Transverse colon (tissue), 4 donors: ENCODE measurements around the gene DNAJB11. TPM values are rescaled to one million over a fixed set of nuclear protein-coding genes. Genes with fewer than 3 reads are reported as not detected.

ENCODE experiments used
- DNase-seq: peaks from one replicate; pipeline ENCODE4 v3.0.0-alpha.2; 2019
- H3K27ac ChIP-seq, 4 donors: fragments of 200-600 bp; sonication (generic); 2 replicates each; pipeline ENCODE4 v1.5.1; 2016 to 2018; ENCODE audit warnings: inconsistent platforms in 4 of 4
- H3K27me3 ChIP-seq: fragments of 200-600 bp; sonication (generic); 2 replicates; pipeline ENCODE4 v1.5.1; 2017; ENCODE audit warnings: inconsistent platforms
- H3K36me3 ChIP-seq, 4 donors: fragments of 200-600 bp; sonication (generic); 2 replicates each; pipeline ENCODE4 v1.5.1; 2017 to 2019; ENCODE audit warnings: inconsistent platforms in 4 of 4
- H3K4me1 ChIP-seq, 4 donors: fragments of 200-600 bp; sonication (generic); 2 replicates each; pipeline ENCODE4 v1.5.1; 2017 to 2020; ENCODE audit warnings: inconsistent platforms in 4 of 4
- H3K4me3 ChIP-seq, 4 donors: fragments of 200-600 bp; sonication (generic); 1 replicate in 1 of 4; 2 replicates in 3 of 4; pipeline versions ENCODE4 v1.5.1 to v1.6.1; 2017 to 2019; ENCODE audit warnings: inconsistent platforms in 4 of 4
- H3K9me3 ChIP-seq, 2 donors: fragments of 200-600 bp; sonication (generic); 2 replicates each; pipeline ENCODE4 v1.5.1; 2017 to 2019; ENCODE audit warnings: inconsistent platforms in 2 of 2
- CTCF ChIP-seq, 5 experiments: fragments of 200-600 bp in 3 of 5; fragments of 450-650 bp in 2 of 5; sonication (generic) in 3 of 5; IDR thresholded peaks; 1 replicate in 2 of 5; 2 replicates in 3 of 5; pipeline ENCODE4 v1.5.1; 2016 to 2017; ENCODE audit warnings: antibody characterized with exemption in 5 of 5, inconsistent platforms in 3 of 5, mild to moderate bottlenecking in 2 of 5, moderate library complexity in 1 of 5
- EP300 ChIP-seq: sonication (generic); formaldehyde crosslinking; IDR thresholded peaks from one replicate; pipeline ENCODE4 v1.6.1; 2017; ENCODE audit warnings: antibody characterized with exemption, low read depth
- POLR2A ChIP-seq: fragments of 450-650 bp; IDR thresholded peaks from one replicate; pipeline ENCODE4 v1.6.1; 2016; ENCODE audit warnings: antibody characterized with exemption, mild to moderate bottlenecking, moderate library complexity
- POLR2AphosphoS5 ChIP-seq, 3 donors: sonication (generic); formaldehyde crosslinking; IDR thresholded peaks; one replicate each; pipeline ENCODE4 v1.6.1; 2016; ENCODE audit warnings: antibody characterized with exemption in 3 of 3
- WGBS, 2 donors: methylation state at CpG; one replicate each; pipeline ENCODE4 v1.1.5; 2018; ENCODE audit warnings: low coverage in 1 of 2; 5-methylcytosine and 5-hydroxymethylcytosine counted together
- in situ Hi-C, 4 donors: fragments of 200-750 bp; cut with MboI; loops; one replicate each; pipeline versions ENCODE4 v1.15.0 to v1.15.1; 2017; ENCODE audit warnings: low sequenced_read_pairs in 3 of 4, low pct_ligation_motif_present in 1 of 4, low pct_unique_long_range_greater_than_20kb in 1 of 4
- intact Hi-C: fragments of 100-400 bp; cut with DNase I; formaldehyde crosslinking; loops from one replicate; pipeline ENCODE4 v1.15.1; 2023; ENCODE audit warnings: low total_unique reads
- total RNA-seq, 4 donors: library from RNA; depleted of rRNA; stranded (reverse); fragments of >200 nt; gene quantifications; one replicate each; pipeline ENCODE4 v1.1.0, GENCODE V29; 2016

The DNAJB11 gene
- total RNA-seq, 4 donors from 2014 or later, result 15.7 to 50.0 (median 29.4) TPM

GRCh38 chr3:186598794-186599141 lies 28.2 kb downstream of the DNAJB11 start:
- H3K9me3 ChIP-seq, result no peaks in the 10 kb centered on the region
- in situ Hi-C loops, result no loop called here
- no peak overlapping the region for H3K27ac ChIP-seq

GRCh38 chr3:186599142-186599784 lies 28.7 kb downstream of the DNAJB11 start:
- H3K4me1 ChIP-seq, result peaks cover 0 to 4% (median 0%) of the 10 kb centered on the region in 4 donors
- 52 to 55% methylated on average over 8 to 12 of the region's 12 CpGs for WGBS, 2 donors
- H3K27ac ChIP-seq, result no peak overlapping the region
- no peaks in the 10 kb centered on the region for H3K36me3 ChIP-seq
- no peaks in the 10 kb centered on the region for H3K9me3 ChIP-seq
- TF ChIP-seq POLR2AphosphoS5 (IDR thresholded peaks at IDR 0.05) (no peak), CTCF (IDR thresholded peaks at IDR 0.05) (no peak), EP300 (no peak), POLR2A (no peak)
- no peaks in the 10 kb centered on the region for H3K27me3 ChIP-seq
- in situ Hi-C loops (no loop called here), intact Hi-C loops (no loop called here)
- no peak for DNase-seq
- no peak overlapping the region for H3K4me3 ChIP-seq

More at GRCh38 chr3:186598794-186599141, 28.2 kb downstream of the DNAJB11 start:
- 67 to 87% methylated on average over 1 to 4 of the region's 4 CpGs for WGBS, 2 donors
- TF ChIP-seq POLR2AphosphoS5 (IDR thresholded peaks at IDR 0.05) (no peak), CTCF (IDR thresholded peaks at IDR 0.05) (no peak), EP300 (no peak), POLR2A (no peak)
- no peaks in the 10 kb centered on the region for H3K36me3 ChIP-seq
- no peak for DNase-seq
- no peak overlapping the region for H3K4me3 ChIP-seq
- H3K4me1 ChIP-seq, result peaks cover 0 to 4% (median 0%) of the 10 kb centered on the region in 4 donors
- intact Hi-C loops, result no loop called here
- H3K27me3 ChIP-seq, result no peaks in the 10 kb centered on the region

GRCh38 chr3:186599785-186600166 lies 29.3 kb downstream of the DNAJB11 start:
- DNase-seq, result no peak
- Histone ChIP-seq H3K9me3 (no peaks in the 10 kb centered on the region), H3K4me1 (peaks cover 0 to 4% (median 0%) of the 10 kb centered on the region in 4 donors), H3K27me3 (no peaks in the 10 kb centered on the region), H3K4me3 (no peak overlapping the region), H3K36me3 (no peaks in the 10 kb centered on the region), H3K27ac (no peak overlapping the region)
- in situ Hi-C loops, result loop anchor here (25.0 kb wide), 2 partner anchors 213 to 563 kb away; partner anchors contain the start of gene RFC4 (in 2 of the 4)
- 67% methylated on average over 2 of the region's 2 CpGs; no CpG with 5 or more reads in 1 of the 2 donors for WGBS, 2 donors
- TF ChIP-seq EP300 (no peak), POLR2A (no peak), CTCF (IDR thresholded peaks at IDR 0.05) (no peak), POLR2AphosphoS5 (IDR thresholded peaks at IDR 0.05) (no peak)
- intact Hi-C loops, result no loop called here

GRCh38 chr3:186600896-186601295 lies 30.4 kb downstream of the DNAJB11 start:
- WGBS, 2 donors, result 67 to 71% methylated on average over 3 of the region's 3 CpGs
- Histone ChIP-seq H3K27ac (no peak overlapping the region), H3K9me3 (no peaks in the 10 kb centered on the region), H3K4me1 (peaks cover 0 to 4% (median 0%) of the 10 kb centered on the region in 4 donors), H3K4me3 (no peak overlapping the region), H3K27me3 (no peaks in the 10 kb centered on the region), H3K36me3 (no peaks in the 10 kb centered on the region)
- in situ Hi-C loops, result loop anchor here (25.0 kb wide), 2 partner anchors 211 to 561 kb away; partner anchors contain the start of gene RFC4 (in 2 of the 4)
- no peak for TF ChIP-seq CTCF (IDR thresholded peaks at IDR 0.05)
- no peak for TF ChIP-seq EP300
- TF ChIP-seq POLR2AphosphoS5 (IDR thresholded peaks at IDR 0.05), result no peak
- no peak for TF ChIP-seq POLR2A
- DNase-seq, result no peak
- intact Hi-C loops, result no loop called here
